Endodermal cell (in vitro differentiated cells): ENCODE measurements around the gene KIAA1671. TPM values are rescaled to one million over a fixed set of nuclear protein-coding genes. Genes with fewer than 3 reads are reported as not detected.

Experiments used
- DNase-seq: peaks from one replicate; pipeline ENCODE4 v3.0.0-alpha.2; 2017
- H3K27ac ChIP-seq: 2 replicates; pipeline ENCODE4 v1.5.1; 2013; ENCODE audit warnings: mild to moderate bottlenecking, low read depth, low read length, moderate library complexity
- H3K27me3 ChIP-seq: 2 replicates; pipeline ENCODE4 v1.6.1; 2013; ENCODE audit warnings: mild to moderate bottlenecking, low read length, moderate library complexity; ENCODE audit not compliant: insufficient read depth, control insufficient read depth, poor library complexity, severe bottlenecking
- H3K36me3 ChIP-seq: 2 replicates; pipeline ENCODE4 v1.7.0; 2013; ENCODE audit warnings: mild to moderate bottlenecking, low read length, moderate library complexity; ENCODE audit not compliant: control insufficient read depth, insufficient read depth
- H3K4me1 ChIP-seq: one replicate; pipeline ENCODE4 v1.7.0; 2013; ENCODE audit warnings: low read length; ENCODE audit not compliant: control insufficient read depth, insufficient read depth
- H3K4me3 ChIP-seq: 2 replicates; pipeline ENCODE4 v1.5.1; 2013; ENCODE audit warnings: mild to moderate bottlenecking, low read length, moderate library complexity
- H3K9ac ChIP-seq: 2 replicates; pipeline ENCODE4 v1.6.1; 2013; ENCODE audit warnings: mild to moderate bottlenecking, low read length, moderate library complexity; ENCODE audit not compliant: poor library complexity, severe bottlenecking; ENCODE audit errors: extremely low read depth
- H3K9me3 ChIP-seq: 2 replicates; pipeline ENCODE4 v1.6.1; 2013; ENCODE audit warnings: mild to moderate bottlenecking, low read length, moderate library complexity; ENCODE audit not compliant: control insufficient read depth
- H3K27ac Mint-ChIP-seq: 2 replicates; pipeline ENCODE4 v1.8.0; 2020; ENCODE audit warnings: mixed read lengths
- H3K27me3 Mint-ChIP-seq: 2 replicates; pipeline ENCODE4 v1.8.0; 2021; ENCODE audit warnings: mild to moderate bottlenecking, mixed read lengths; ENCODE audit not compliant: insufficient read depth
- H3K36me3 Mint-ChIP-seq: 2 replicates; pipeline ENCODE4 v1.8.0; 2020; ENCODE audit warnings: low read depth, mixed read lengths
- H3K4me1 Mint-ChIP-seq: 2 replicates; pipeline ENCODE4 v1.8.0; 2020; ENCODE audit warnings: mixed read lengths
- H3K4me3 Mint-ChIP-seq: 2 replicates; pipeline ENCODE4 v1.8.0; 2020; ENCODE audit warnings: mild to moderate bottlenecking, moderate library complexity, mixed read lengths
- H3K9me3 Mint-ChIP-seq: 2 replicates; pipeline ENCODE4 v1.8.0; 2020; ENCODE audit warnings: mild to moderate bottlenecking, mixed read lengths
- CTCF ChIP-seq: fragments of 200-600 bp; sonication (generic); conservative IDR thresholded peaks from 2 replicates; pipeline ENCODE4 v1.5.0; 2021; ENCODE audit warnings: antibody characterized with exemption, mild to moderate bottlenecking
- WGBS, 2 experiments: methylation state at CpG; one replicate each; pipeline versions ENCODE4 v1.1.5 to v1.1.7; 2013; ENCODE audit warnings: missing lambda C conversion rate in 2 of 2, mixed read lengths in 1 of 2; ENCODE audit not compliant: insufficient coverage in 1 of 2, insufficient read length in 1 of 2; 5-methylcytosine and 5-hydroxymethylcytosine counted together
- total RNA-seq, 2 donors: library from RNA; stranded (reverse); fragmentation: NEBNext Ultra II Directional in 1 of 2; extraction: Animal tissue kit (Norgen Biotek cat#: 25700) in 1 of 2; gene quantifications; 2 replicates in 1 of 2; 3 replicates in 1 of 2; pipeline ENCODE4 v1.2.1, GENCODE V29; 2021

The KIAA1671 gene
- total RNA-seq, 2 donors from 2014 or later, result 38.8 to 43.7 TPM

- Histone ChIP-seq H3K27me3 (no peaks in the 10 kb centered on the region), H3K4me1 (peaks cover 5% of the 10 kb centered on the region), H3K4me3 (no peak overlapping the region), H3K27ac (peak overlapping the region; percentile 45), H3K9ac (no peak overlapping the region), H3K9me3 (no peaks in the 10 kb centered on the region), H3K36me3 (peaks cover 4% of the 10 kb centered on the region)
- Mint-ChIP-seq H3K27me3 (no peaks in the 10 kb centered on the region), H3K4me1 (peaks cover 24% of the 10 kb centered on the region), H3K9me3 (no peaks in the 10 kb centered on the region), H3K4me3 (no peak overlapping the region), H3K36me3 (peaks cover 5% of the 10 kb centered on the region), H3K27ac (peak overlapping the region; percentile 91)
- DNase-seq, result peak; percentile 70
- no peak for TF ChIP-seq CTCF
- WGBS, 2 experiments, result 62 to 75% methylated on average over 5 to 12 of the region's 12 CpGs
Observed at GRCh38 chr22:24969560-24970301, 17.2 kb downstream of the KIAA1671 start.

GRCh38 chr22:24972369-24972768 lies 19.9 kb downstream of the KIAA1671 start:
- Mint-ChIP-seq H3K4me1 (peaks cover 27% of the 10 kb centered on the region), H3K27ac (no peak overlapping the region), H3K36me3 (peaks cover 1% of the 10 kb centered on the region), H3K27me3 (no peaks in the 10 kb centered on the region), H3K4me3 (no peak overlapping the region), H3K9me3 (no peaks in the 10 kb centered on the region)
- Histone ChIP-seq H3K27ac (no peak overlapping the region), H3K9me3 (no peaks in the 10 kb centered on the region), H3K36me3 (peaks cover 4% of the 10 kb centered on the region), H3K4me1 (peaks cover under 1% of the 10 kb centered on the region), H3K27me3 (no peaks in the 10 kb centered on the region), H3K4me3 (no peak overlapping the region), H3K9ac (no peak overlapping the region)
- WGBS, 2 experiments, result 92 to 98% methylated on average over 2 of the region's 2 CpGs
- no peak for DNase-seq
- TF ChIP-seq CTCF, result no peak

- WGBS, 2 experiments, result 92 to 96% methylated on average over 4 to 6 of the region's 6 CpGs
Observed at GRCh38 chr22:24973872-24974271, 21.4 kb downstream of the KIAA1671 start.

More at GRCh38 chr22:24973872-24974271, 21.4 kb downstream of the KIAA1671 start:
- H3K27me3 ChIP-seq, result no peaks in the 10 kb centered on the region
- H3K27me3 Mint-ChIP-seq, result no peaks in the 10 kb centered on the region
- no peak overlapping the region for H3K9ac ChIP-seq
- no peaks in the 10 kb centered on the region for H3K36me3 ChIP-seq
- no peak for TF ChIP-seq CTCF
- no peaks in the 10 kb centered on the region for H3K9me3 ChIP-seq
- H3K4me1 Mint-ChIP-seq, result peaks cover 33% of the 10 kb centered on the region
- peaks cover 5% of the 10 kb centered on the region for H3K4me1 ChIP-seq
- no peak overlapping the region for H3K27ac Mint-ChIP-seq
- no peak overlapping the region for H3K4me3 ChIP-seq
- H3K4me3 Mint-ChIP-seq, result no peak overlapping the region
- no peak for DNase-seq
- no peaks in the 10 kb centered on the region for H3K9me3 Mint-ChIP-seq
- H3K36me3 Mint-ChIP-seq, result no peaks in the 10 kb centered on the region
- no peak overlapping the region for H3K27ac ChIP-seq
